CD4-positive, alpha-beta T cell treated with Interferon gamma for 1 hour (primary cell): ENCODE data around the gene GLYR1.
"Not testable (repeated sequence)": the region's sequence is repeated elsewhere in the genome, so short reads cannot be mapped to it uniquely, and the experiment has no call there.

ENCODE experiments used
- DNase-seq: peaks from one replicate; pipeline ENCODE4 v3.0.0-alpha.2; 2020

The GLYR1 gene

GRCh38 chr16:4785758-4786433 lies 61.2 kb downstream of the GLYR1 start:
- DNase-seq: no peak

DNA sequence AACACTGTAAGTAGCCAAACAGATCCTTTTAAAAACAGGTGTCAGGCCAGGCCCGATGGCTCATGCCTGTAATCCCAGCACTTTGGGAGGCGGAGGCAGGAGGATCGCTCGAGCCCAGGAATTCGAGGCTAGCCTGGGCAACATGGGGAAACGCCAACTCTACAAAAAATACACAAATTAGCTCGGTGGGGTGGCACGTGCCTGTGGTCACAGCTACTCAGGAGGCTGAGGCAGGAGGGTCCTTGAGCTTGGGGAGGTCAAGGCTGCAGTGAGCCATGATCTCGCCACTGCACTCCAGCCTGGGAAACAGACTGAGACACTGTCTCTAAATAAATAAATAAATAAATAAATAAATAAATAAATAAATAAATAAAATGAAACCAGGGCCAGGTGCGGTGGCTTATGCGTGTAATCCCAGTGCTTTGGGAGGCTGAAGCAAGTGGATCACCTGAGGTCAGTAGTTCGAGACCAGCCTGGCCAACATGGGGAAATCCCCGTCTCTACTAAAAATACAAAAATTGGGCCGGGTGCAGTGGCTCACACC lies 62.6 kb downstream of the GLYR1 start:
- DNase-seq: not testable (repeated sequence)

DNA sequence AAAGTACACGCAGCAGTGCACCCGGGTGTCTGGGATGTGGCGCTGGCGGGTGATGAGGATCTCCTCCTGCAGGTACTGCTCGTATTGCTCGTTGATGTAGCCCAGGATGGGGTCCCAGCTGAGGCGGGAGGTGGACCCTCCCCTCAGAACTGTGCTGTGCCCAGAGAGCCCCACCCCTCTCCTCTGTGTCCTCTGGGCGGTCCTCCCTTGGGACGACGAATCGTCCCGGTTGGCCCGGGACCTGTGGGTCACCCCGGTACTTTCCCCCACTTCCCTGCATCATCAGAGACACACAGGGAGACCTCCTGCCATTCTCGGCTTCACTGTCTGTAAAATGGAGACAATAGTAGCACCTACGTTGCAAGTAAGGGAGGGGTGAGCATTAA lies 63.1 kb downstream of the GLYR1 start:
- DNase-seq: no peak

DNA sequence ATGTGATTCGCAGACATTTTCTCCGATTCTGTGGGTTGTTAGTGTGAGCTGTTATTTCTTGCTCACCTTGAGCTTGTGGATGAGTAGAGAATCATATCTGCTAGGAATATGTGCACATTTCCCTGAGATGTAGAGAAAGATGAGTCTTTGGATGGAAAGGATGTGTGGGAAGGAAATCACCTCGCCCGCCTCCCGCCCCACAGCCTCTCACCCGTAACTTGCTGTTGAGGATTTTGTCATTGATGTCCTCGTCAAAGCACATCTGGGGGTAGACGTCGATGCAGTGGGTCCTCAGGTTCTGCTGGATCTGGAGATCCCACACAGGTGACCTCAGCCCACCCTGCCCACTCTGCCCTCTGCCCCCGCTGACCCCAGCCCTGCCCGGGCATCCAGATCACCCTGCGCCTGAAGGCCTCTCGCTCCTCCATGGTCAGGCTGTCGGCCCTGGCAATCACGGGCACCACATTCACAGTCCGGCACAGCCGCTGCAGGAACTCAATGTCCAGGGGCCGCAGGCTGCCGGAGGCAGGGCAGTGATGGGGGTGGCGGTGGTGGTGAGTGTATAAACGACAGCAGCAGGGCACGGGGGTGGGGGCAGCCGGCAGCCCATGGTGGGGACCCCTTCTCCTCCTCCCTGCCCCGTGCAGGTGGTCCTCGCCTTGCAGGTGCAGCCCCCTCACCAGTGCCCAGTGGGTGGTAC lies 63.7 kb downstream of the GLYR1 start:
- no peak for DNase-seq

DNA sequence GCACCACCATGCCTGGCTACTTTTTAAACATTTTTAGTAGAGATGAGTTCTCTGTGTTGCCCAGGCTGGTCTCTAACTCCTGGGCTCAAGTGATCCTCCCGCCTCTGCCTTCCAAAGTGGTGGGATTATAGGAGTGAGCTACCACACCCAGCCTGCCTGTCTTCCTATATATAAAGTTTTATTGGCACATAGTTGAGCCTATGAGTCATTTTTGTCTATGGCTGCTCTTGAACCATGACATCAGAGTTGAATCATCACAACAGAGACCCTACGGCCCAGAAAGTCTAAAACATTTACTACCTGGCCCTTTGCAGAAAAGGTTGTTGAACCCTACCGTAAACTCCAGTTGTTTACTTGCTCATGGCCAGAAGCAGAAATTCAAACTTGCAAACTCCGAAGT lies 66.9 kb downstream of the GLYR1 start:
- no peak for DNase-seq

DNA sequence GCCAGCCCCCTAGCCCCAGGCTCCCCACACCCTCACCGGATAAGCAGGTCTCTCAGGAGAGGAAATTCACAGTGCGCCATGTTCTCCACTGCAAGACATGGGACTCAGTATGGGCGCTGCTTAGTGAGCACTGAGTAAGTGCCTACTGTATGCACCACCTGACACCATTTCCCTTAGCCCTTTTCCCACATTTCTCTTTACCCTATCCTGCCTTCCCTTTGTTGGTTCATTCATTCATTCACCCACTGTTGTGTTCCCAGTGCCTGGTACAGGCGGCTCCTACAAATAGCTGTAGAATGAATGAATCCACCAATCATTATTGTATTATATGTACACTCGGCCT lies 69.1 kb downstream of the GLYR1 start:
- DNase-seq: no peak

DNA sequence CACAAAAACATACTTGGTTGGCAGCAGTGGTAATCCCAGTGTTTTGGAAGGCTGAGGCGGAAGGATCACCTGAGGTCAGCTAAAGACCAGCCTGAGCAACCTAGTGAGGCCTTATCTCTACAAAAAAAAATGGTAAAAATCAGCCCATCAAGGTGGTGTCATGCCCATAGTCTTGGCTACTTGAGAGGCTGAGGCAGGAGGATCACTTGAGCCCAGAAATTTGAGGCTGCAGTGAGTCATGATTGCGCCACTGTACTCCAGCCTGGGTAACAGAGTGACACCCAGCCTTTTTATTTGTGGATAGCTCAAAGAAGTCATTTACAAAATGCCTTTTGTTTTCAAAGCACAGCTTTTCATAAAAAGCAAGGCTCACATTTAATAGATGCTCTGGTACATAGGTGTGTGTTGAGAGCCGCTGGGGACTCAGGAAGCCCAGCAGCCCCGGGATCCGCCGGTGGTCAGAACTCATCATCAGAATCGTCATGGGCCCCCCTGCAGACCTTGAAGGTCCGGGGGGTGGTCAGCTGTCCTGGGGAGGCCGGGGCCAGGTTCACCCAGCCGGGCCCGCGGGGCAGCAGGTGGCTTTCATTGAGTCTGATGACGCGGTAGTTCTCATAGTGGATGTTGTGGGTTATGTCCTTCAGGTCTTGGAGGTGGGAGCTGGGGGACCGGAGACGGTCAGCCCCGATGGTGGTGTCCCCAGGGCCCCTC lies 69.6 kb downstream of the GLYR1 start:
- DNase-seq: no peak

DNA sequence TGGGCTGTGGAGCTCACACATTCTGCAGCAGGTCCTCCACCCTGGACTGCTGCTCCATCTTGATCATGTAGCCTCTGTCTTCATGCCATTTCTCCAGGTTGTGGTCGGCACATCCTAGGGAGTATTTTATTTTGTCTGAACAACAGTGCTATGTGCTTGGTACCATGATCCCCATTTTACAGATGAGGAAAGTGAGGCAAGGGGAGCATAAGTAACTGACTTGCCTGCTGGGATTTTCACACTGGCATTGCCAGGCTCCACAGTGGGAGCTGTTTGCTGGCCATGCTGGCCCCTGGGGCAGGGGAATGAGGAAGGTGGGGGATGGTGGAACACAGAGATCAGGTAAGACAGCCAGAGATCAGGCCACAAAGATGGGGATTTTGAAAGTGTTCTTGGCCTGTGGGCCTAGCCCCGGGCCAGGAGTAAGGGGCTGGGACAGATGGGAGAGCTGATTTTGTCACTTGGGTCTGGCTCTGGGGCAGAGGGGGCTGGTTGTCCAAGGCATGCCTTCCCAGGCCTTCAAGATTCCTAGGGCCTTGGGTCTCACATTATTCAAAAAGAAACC lies 70.9 kb downstream of the GLYR1 start:
- DNase-seq: no peak

DNA sequence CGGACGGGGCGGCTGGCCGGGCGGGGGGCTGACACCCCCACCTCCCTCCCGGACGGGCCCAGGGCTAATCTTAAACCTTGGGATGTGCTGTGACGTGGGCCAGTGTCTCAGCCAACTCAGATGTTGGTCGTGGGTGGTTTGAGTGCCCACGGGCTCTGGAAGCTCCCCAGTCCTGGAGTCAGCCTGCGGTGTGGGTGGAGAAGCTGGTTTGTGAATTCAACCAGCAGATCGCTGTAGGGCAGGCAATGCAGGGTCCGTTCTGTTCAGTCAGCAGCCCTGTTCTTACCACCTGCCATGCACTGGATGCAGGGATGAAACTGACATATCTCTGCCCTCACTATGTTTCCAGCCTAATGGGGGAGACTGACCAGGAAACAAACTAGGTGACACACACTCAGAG lies 72.1 kb downstream of the GLYR1 start:
- DNase-seq: no peak

DNA sequence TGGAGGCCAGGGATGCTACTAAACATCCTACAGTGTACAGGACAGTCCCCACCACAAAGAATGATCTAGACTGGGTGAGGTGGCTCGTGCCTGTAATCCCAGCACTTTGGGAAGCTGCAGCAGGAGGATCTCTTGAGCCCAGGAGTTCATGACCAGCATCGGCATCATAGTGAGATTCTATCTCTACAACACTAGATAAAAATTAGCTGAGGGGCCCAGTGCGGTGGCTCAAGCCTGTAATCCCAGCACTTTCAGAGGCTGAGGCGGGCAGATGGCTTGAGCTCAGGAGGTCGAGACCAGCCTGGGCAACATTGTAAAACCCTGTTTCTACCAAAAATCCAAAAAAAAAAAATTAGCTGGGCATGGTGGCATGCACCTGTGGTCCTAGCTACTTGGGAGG lies 74.7 kb downstream of the GLYR1 start:
- no peak for DNase-seq

- DNase-seq: no peak
Observed at GRCh38 chr16:4771646-4772045, 75.4 kb downstream of the GLYR1 start.

GRCh38 chr16:4769306-4769638 lies 77.8 kb downstream of the GLYR1 start:
- DNase-seq: no peak

- DNase-seq: peak; percentile 85
Observed at GRCh38 chr16:4768549-4769305, 78.4 kb downstream of the GLYR1 start.

DNA sequence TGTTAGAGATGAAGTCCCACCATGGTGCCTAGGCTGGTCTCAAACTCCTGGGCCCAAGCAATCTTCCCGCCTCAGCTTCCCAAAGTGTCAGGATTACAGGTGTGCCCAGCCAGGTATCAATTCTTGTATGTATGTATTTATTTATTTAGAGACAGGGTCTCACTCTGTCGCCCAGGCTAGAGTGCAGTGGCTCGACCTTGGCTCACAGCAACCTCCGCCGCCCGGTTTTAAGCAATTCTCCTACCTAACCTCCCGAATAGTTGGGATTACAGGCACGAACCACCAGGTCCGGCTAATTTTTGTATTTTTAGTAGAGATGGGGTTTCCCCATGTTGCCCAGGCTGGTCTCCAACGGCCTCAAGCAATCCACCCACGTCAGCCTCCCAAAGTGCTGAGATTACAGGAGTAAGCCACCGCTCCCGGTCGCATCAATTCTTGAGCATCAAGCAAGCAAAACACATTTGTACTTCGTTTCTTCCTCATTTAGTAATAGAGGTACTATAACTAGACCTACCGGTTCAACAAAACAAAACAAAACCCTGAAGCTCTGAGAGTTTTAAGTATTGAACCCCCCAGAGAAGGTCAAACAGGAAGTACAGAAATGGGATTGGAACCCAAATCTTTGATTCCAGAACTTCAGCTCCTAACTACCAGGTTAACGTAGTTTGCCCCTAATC lies 79.1 kb downstream of the GLYR1 start:
- no peak for DNase-seq

DNA sequence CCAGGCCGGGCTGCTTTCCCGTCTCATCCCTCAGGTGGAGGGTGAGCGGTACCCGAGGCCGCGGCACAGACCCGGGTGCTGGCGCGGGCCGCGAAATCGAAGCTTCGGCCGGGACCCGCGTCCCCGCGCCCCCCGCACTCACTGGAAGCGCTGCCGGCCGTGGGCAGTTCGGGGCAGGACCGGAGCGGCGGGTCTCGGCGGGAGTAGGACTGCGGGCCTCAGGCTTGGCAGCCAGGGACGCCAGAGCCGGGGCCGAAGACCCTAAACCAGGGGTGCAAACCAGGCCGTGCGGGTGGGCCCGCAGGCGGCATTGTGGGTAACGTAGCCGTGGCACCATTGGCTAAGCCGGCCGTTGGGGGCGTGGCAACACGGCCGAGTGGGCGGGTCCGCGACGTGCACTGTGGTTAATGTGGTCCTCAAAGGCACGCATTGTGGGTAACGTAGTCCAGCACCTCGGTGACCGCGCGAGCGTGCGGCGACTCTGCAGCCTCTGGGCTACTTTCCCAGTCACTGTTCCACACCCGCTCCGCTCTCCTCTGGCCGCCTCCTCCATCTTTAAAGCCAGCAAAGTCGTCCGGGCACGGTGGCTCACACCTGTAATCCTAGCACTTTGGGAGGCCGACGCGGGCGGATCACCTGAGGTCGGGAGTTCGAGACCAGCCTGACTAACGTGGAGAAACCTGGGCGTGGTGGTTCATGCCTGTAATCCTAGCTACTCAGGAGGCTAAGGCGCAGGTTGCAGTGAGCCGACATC lies 80.0 kb downstream of the GLYR1 start, which contains the start of gene ZNF500:
Gene ZNF500, minus strand, starts transcription at position 288 of the 754 bp plus-strand sequence. CDS start 1,184 bp downstream, outside the sequence.
- DNase-seq: peak; percentile 94

DNA sequence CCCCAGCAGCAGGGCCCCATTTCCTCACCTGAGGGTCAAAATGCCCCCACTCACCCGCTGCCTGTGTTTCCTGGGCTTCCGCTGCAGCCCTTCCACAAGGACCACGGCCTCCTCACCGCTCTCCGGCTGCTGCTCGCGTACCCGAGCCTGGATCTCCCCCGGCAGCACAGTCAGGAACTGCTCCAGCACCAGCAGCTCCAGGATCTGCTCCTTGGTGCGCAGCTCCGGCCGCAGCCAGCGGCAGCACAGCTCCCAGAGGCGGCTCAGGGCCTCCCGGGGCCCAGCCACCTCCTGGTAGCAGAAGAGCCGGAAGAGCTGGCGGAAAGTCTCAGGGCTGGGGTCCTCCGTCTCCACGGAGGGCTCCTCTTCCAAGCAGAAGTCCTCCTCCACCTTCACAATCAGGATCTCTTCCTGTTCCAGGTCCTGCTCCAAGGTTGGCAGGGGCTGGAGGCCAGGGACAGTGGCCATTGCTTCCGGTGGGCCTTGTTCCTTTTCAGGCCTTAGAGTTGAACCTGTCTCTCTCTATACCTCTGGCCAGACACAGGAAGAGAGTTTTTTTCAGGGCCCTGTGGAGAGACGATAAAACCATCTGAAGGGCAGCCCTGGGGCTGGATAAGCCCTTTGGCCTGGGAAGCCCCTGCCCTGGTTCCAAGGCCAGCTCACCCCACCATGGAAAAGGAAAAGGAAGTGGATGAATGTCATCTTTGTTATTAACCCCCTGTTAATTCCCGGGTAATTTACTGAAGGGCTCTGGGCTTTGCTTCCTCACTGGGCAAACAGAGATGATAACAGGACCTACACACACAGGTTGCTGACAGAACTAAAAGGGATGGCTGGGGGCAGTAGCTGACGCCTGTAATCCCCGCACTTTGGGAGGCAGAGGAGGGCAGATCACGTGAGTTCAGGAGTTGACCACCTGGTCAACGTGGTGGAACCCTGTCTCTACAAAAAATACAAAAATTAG lies 81.3 kb downstream of the GLYR1 start:
- no peak for DNase-seq

DNA sequence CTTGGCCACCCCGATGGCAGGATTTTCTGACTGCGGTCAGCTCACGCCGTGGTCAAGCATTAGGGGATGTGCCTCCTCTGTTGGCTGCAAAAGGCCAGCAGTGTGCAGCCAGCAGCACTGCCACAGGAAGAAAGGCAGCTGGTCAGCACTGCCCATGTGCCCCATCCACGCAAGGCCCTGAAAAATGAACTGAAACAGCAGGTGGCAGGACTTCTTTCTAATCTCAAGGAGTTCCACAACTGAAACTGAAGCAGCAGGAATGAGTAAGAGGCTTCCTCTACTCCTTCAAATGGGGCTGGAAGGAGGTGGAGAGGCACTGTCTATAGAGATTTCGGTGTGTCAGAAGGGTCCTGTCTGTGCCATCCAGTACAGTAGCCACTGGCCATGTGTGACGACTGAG lies 83.3 kb downstream of the GLYR1 start:
- DNase-seq: no peak

- DNase-seq: no peak
Observed at GRCh38 chr16:4762205-4762604, 84.9 kb downstream of the GLYR1 start.

DNA sequence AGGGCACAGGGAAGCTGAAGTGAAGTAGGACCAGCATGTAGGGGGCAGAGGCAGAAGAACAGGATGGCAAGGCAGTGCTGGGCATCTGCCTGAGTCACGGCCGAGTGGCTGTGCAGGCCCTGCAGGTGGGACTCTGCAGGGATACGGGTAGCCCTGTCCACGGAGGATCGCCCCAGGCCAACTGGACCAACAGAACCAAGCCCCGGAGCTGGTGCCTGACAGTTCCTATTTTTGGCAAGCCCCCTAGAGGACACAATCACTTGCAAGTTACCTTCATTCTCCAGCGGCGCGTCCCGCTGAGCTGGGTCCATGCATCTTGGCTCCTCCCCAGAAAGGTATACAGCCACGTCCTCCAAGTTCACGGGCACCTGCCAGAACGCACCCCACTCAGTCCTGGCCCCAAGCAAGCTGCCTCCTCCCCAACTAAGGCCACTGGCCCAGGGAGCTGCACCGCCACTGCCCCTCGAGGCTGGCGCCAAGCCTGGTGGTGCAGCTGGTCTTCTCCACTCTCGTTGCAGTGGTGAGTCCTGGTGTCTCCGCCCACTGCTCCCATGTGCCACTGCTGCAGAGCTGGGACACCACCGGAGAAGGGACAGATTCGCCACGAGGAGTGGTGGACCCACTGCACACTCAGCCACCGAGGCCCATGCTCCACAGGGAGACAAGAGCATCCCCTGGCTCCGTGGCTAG lies 86.7 kb downstream of the GLYR1 start:
- DNase-seq: no peak

DNA sequence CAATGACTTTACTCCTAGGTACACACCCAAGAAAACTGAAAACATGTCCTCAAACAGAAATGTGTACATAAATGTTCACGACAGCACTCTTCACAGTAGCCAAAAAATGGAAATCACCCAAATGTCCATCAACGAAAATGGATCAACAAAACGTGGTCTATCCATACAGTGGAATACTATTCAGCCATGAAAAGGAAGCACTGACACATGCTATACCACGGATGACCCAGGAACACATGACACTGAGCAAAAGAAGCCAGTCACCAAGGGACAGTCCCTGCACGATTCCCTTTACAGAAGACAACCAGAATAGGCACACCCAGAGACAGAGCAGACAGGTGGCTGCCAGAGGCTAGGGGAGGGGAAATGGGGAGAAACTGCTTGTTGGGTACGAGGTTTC lies 91.4 kb downstream of the GLYR1 start:
- no peak for DNase-seq
